NCI-H1930 (cell line): Measurements from ENCODE around the gene SAMD5.

ENCODE experiments used
- DNase-seq, 2 experiments: peaks; one replicate each; lab custom pipeline; 2025; lab: John Stamatoyannopoulos, UW

SAMD5 gene

DNA sequence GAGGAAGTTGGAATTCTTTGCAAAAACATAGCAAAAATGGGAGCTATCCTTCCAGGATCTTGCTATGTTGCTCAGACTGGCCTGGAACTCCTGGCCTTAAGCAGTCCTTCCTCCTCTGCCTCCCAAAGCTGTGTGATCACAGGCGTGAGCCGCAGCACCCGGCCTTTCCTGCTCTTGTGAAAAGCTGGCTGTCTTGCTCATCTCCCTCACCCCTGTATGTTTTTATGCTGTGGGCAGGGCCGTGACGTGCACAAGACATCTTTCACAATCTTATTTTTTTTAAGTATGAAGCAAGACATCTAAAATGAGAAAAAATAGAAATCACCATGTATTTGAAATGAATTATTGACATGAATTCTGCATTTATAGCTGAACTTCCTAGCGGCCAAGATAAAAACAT is 110.4 kb downstream of the SAMD5 start:
- DNase-seq, result no peak
